H1 (cell line): Measurements from ENCODE around the gene SEC14L5. TPM values are rescaled to one million over a fixed set of nuclear protein-coding genes. Genes with fewer than 3 reads are reported as not detected.

Experiments
- CTCF ChIA-PET: fragments of 300-600 bp; sonication (Branson Sonifier 250); formaldehyde crosslinking; loops from one replicate; lab custom pipeline; 2021; ENCODE audit not compliant: partially characterized antibody; lab: Charles Lee
- POLR2A ChIA-PET: fragments of 300-600 bp; sonication (Branson Sonifier 250); formaldehyde crosslinking; loops from one replicate; lab custom pipeline; 2021; ENCODE audit warnings: inconsistent platforms; ENCODE audit not compliant: partially characterized antibody; lab: Charles Lee
- DNase-seq, 2 experiments: peaks; one replicate each; pipeline versions ENCODE4 v3.0.0 to v3.0.0-alpha.2; 2010 to 2022; ENCODE audit warnings: low spot score in 2 of 2, low read depth in 1 of 2, mixed read lengths in 1 of 2
- FAIRE-seq: peaks from 2 replicates; lab custom pipeline; 2011; peaks lifted over from hg19 to GRCh38; lab: Jason Lieb, UNC
- H2AFZ ChIP-seq: 2 replicates; pipeline ENCODE4 v1.8.1; 2012; ENCODE audit warnings: low read length, inconsistent platforms
- H2AK5ac ChIP-seq: 2 replicates; pipeline ENCODE4 v1.6.1; 2013; ENCODE audit warnings: low read depth, low read length
- H2BK120ac ChIP-seq: replicated peaks from 2 replicates; pipeline ENCODE3; 2013; ENCODE audit warnings: low read depth, low read length, inconsistent platforms
- H2BK12ac ChIP-seq: 2 replicates; pipeline ENCODE4 v1.6.1; 2013; ENCODE audit warnings: low read depth, low read length
- H2BK15ac ChIP-seq: 2 replicates; pipeline ENCODE4 v1.6.1; 2013; ENCODE audit warnings: low read length
- H2BK20ac ChIP-seq: 2 replicates; pipeline ENCODE4 v1.6.1; 2013; ENCODE audit warnings: low read length
- H2BK5ac ChIP-seq: 2 replicates; pipeline ENCODE4 v1.6.1; 2013; ENCODE audit warnings: low read depth, low read length
- H3K14ac ChIP-seq: 2 replicates; pipeline ENCODE4 v1.6.1; 2013; ENCODE audit warnings: inconsistent platforms; ENCODE audit not compliant: insufficient read length
- H3K18ac ChIP-seq: 2 replicates; pipeline ENCODE4 v1.6.1; 2013; ENCODE audit warnings: low read length; ENCODE audit errors: extremely low read depth
- H3K23ac ChIP-seq: 2 replicates; pipeline ENCODE4 v1.6.1; 2013; ENCODE audit warnings: inconsistent platforms; ENCODE audit not compliant: insufficient read length
- H3K23me2 ChIP-seq: 2 replicates; pipeline ENCODE4 v1.6.1; 2013; ENCODE audit warnings: low read depth, low read length
- H3K27ac ChIP-seq: 2 replicates; pipeline ENCODE4 v1.6.1; 2011; ENCODE audit warnings: low read depth, low read length, inconsistent platforms
- H3K27me3 ChIP-seq, 4 experiments: replicated peaks in 1 of 4; 1 replicate in 1 of 4; 2 replicates in 3 of 4; pipeline versions ENCODE4 v1.6.1 to v1.8.1; 2011 to 2013; ENCODE audit warnings: low read length in 3 of 4, mild to moderate bottlenecking in 3 of 4, inconsistent platforms in 2 of 4, mixed read lengths in 2 of 4, moderate library complexity in 1 of 4; ENCODE audit not compliant: control insufficient read depth in 3 of 4, insufficient read depth in 3 of 4; ENCODE audit errors: extremely low read depth in 1 of 4
- H3K36me3 ChIP-seq, 4 experiments: 2 replicates each; pipeline versions ENCODE4 v1.6.1 to v1.8.1; 2011 to 2013; ENCODE audit warnings: mild to moderate bottlenecking in 4 of 4, low read length in 3 of 4, moderate library complexity in 2 of 4, control low read depth in 1 of 4, inconsistent platforms in 1 of 4; ENCODE audit not compliant: insufficient read depth in 4 of 4, control insufficient read depth in 2 of 4
- H3K4ac ChIP-seq: replicated peaks from 2 replicates; pipeline ENCODE3; 2013; ENCODE audit warnings: low read length, low read depth, mixed read lengths, inconsistent platforms; ENCODE audit not compliant: insufficient read length
- H3K4me1 ChIP-seq, 4 experiments: replicated peaks in 1 of 4; 1 replicate in 1 of 4; 2 replicates in 3 of 4; pipeline versions ENCODE4 v1.6.1 to v1.8.1; 2011 to 2013; ENCODE audit warnings: low read length in 3 of 4, inconsistent platforms in 2 of 4, mixed read lengths in 1 of 4; ENCODE audit not compliant: insufficient read depth in 4 of 4, control insufficient read depth in 3 of 4
- H3K4me2 ChIP-seq, 2 experiments: 2 replicates each; pipeline versions ENCODE4 v1.6.1 to v1.8.1; 2011 to 2013; ENCODE audit warnings: low read depth in 2 of 2, low read length in 2 of 2, control low read depth in 1 of 2, inconsistent platforms in 1 of 2, mild to moderate bottlenecking in 1 of 2; ENCODE audit not compliant: insufficient read depth in 1 of 2
- H3K4me3 ChIP-seq, 4 experiments: fragments of 200-600, 300-600 bp in 1 of 4; sonication (generic), shearing (Covaris generic), sonication (Bioruptor Twin) in 1 of 4; 2 replicates each; pipeline versions ENCODE4 v1.5.1 to v1.8.1; 2011 to 2016; ENCODE audit warnings: low read length in 4 of 4, low read depth in 3 of 4, control low read depth in 2 of 4, inconsistent platforms in 2 of 4, mild to moderate bottlenecking in 2 of 4, mixed read lengths in 1 of 4, moderate library complexity in 1 of 4; ENCODE audit not compliant: insufficient read depth in 2 of 4; ENCODE audit errors: extremely low read depth in 1 of 4
- H3K56ac ChIP-seq: replicated peaks from 2 replicates; pipeline ENCODE3; 2013; ENCODE audit warnings: low read depth, mild to moderate bottlenecking, mixed read lengths, low read length, inconsistent platforms; ENCODE audit not compliant: insufficient read length
- H3K79me1 ChIP-seq: 2 replicates; pipeline ENCODE4 v1.6.1; 2013; ENCODE audit warnings: low read depth, low read length, control low read depth
- H3K79me2 ChIP-seq, 2 experiments: 2 replicates each; pipeline versions ENCODE4 v1.6.1 to v1.8.1; 2012 to 2013; ENCODE audit warnings: low read length in 2 of 2, mild to moderate bottlenecking in 2 of 2, inconsistent platforms in 1 of 2; ENCODE audit not compliant: insufficient read depth in 2 of 2, control insufficient read depth in 1 of 2
- H3K9ac ChIP-seq, 4 experiments: replicated peaks in 1 of 4; 1 replicate in 1 of 4; 2 replicates in 3 of 4; pipeline versions ENCODE4 v1.6.1 to v1.8.1; 2011 to 2013; ENCODE audit warnings: low read depth in 3 of 4, low read length in 3 of 4, control low read depth in 2 of 4, mild to moderate bottlenecking in 2 of 4, moderate library complexity in 2 of 4, inconsistent platforms in 1 of 4; ENCODE audit errors: extremely low read depth in 1 of 4
- H3K9me3 ChIP-seq, 2 experiments: 2 replicates each; pipeline versions ENCODE4 v1.6.1 to v1.8.1; 2012 to 2013; ENCODE audit warnings: mild to moderate bottlenecking in 2 of 2, moderate library complexity in 2 of 2, control low read depth in 1 of 2, inconsistent platforms in 1 of 2, low read depth in 1 of 2, low read length in 1 of 2, mixed read lengths in 1 of 2; ENCODE audit not compliant: insufficient read depth in 2 of 2
- H4K20me1 ChIP-seq, 2 experiments: replicated peaks in 1 of 2; 2 replicates each; pipeline versions ENCODE3 to v1.8.1; 2011 to 2013; ENCODE audit warnings: inconsistent platforms in 2 of 2, low read length in 2 of 2, mild to moderate bottlenecking in 1 of 2; ENCODE audit not compliant: insufficient read depth in 2 of 2, control insufficient read depth in 1 of 2
- H4K5ac ChIP-seq: 2 replicates; pipeline ENCODE4 v1.6.1; 2013; ENCODE audit warnings: low read length, low read depth, mixed read lengths, inconsistent platforms; ENCODE audit not compliant: insufficient read length
- H4K8ac ChIP-seq: 2 replicates; pipeline ENCODE4 v1.8.0; 2013; ENCODE audit warnings: mild to moderate bottlenecking, moderate library complexity, low read length, inconsistent platforms; ENCODE audit not compliant: insufficient read depth; ENCODE audit errors: extremely low read depth
- H4K91ac ChIP-seq: replicated peaks from 2 replicates; pipeline ENCODE3; 2013; ENCODE audit warnings: low read length, mixed read lengths, inconsistent platforms; ENCODE audit not compliant: insufficient read length
- KDM1A ChIP-seq: fragments of 200-600, 300-600 bp; sonication (generic); IDR thresholded peaks from 2 replicates; pipeline ENCODE4 v1.7.1; 2016; ENCODE audit warnings: mild to moderate bottlenecking, low read length, borderline replicate concordance
- RAD21 ChIP-seq, 2 experiments: IDR thresholded peaks in 1 of 2; conservative IDR thresholded peaks in 1 of 2; 2 replicates each; pipeline ENCODE4 v1.6.1; 2011; ENCODE audit warnings: low read depth in 2 of 2, low read length in 2 of 2, improper control_type of control experiment in 1 of 2, inconsistent platforms in 1 of 2, mild to moderate bottlenecking in 1 of 2, moderate library complexity in 1 of 2
- WGBS, 2 experiments: shearing (Covaris generic) in 1 of 2; methylation state at CpG; one replicate each; pipeline versions ENCODE4 v1.1.6 to v1.1.7; 2013 to 2015; ENCODE audit warnings: low lambda C conversion rate in 2 of 2, mixed read lengths in 2 of 2, inconsistent platforms in 1 of 2, low coverage in 1 of 2, missing lambda C conversion rate in 1 of 2; ENCODE audit not compliant: insufficient replicate concordance in 2 of 2, insufficient coverage in 1 of 2, insufficient read length in 1 of 2; ENCODE audit errors: extremely low coverage in 1 of 2, missing lambda C conversion rate in 1 of 2; 5-methylcytosine and 5-hydroxymethylcytosine counted together
- polyA plus RNA-seq, 7 experiments: library from polyadenylated mRNA; depleted of rRNA in 3 of 7; stranded (reverse) in 5 of 7; unstranded in 2 of 7; fragments of >200 nt in 5 of 7; fragments of 200-250 nt in 2 of 7; gene quantifications; 1 replicate in 5 of 7; 2 replicates in 1 of 7; 4 replicates in 1 of 7; pipeline versions ENCODE4 v1.2.1 to v1.2.3, GENCODE V29; 2011 to 2013; ENCODE audit warnings: missing spikeins in 2 of 7, mixed read lengths in 2 of 7
- total RNA-seq: library from RNA; stranded (reverse); fragmentation: NEBNext Ultra II Directional; extraction: Animal tissue kit (Norgen Biotek cat#: 25700); gene quantifications from 2 replicates; pipeline ENCODE4 v1.2.1, GENCODE V29; 2021

The SEC14L5 gene
- total and polyA plus RNA-seq, 2 of the 8 experiments (the other 6 are each of a cell fraction or from before 2014, with no cell fraction given), result 1.9 to 3.0 TPM

DNA sequence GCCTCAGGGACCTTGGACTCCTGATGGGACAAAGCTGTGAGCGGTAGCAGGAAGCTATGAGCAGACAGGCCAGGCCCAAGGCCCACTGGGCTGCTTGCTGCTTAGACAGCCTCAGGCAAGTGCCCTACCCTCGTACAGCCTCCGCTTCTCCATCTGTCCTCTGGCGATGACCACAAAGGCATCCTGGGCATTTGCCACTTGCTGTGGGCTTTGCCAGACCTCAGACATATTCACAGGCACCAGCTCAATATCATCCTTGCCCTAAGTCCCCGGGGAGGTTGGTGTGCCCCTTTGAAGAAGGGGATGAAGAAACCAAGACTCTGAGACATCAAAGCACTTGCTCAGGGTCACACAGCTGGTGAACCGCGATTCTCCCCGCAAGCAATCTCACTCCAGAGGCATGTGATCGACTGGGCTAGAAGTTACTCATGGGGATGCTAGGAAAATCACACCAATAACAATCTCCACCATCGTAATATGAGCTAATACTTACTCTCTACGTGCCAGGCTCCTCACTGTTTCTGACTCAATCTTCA, 42.8 kb upstream of the SEC14L5 start:
- FAIRE-seq (no peak), DNase-seq (no peak)
- no peak overlapping the region for H4K91ac ChIP-seq
- H3K56ac ChIP-seq, result no peak overlapping the region
- no peak overlapping the region for H3K4me3 ChIP-seq
- no peak overlapping the region for H2BK20ac ChIP-seq
- no peak overlapping the region for H2BK12ac ChIP-seq
- H4K20me1 ChIP-seq, result peaks cover 0 to 1% of the 10 kb centered on the region in 2 experiments
- no peak overlapping the region for H4K8ac ChIP-seq
- H2AFZ ChIP-seq, result no peak overlapping the region
- no peak overlapping the region for H3K23ac ChIP-seq
- no peak overlapping the region for H2AK5ac ChIP-seq
- H3K23me2 ChIP-seq, result no peaks in the 10 kb centered on the region
- peaks cover 0 to 8% (median 4%) of the 10 kb centered on the region in 4 experiments; a peak in 5 of 7 replicates for H3K4me1 ChIP-seq
- ChIA-PET CTCF (interaction anchor here (0.7 to 1.7 kb wide), 5 partner anchors 11 to 41 kb away, joined by 3 to 6 read pairs (median 4); no protein-coding TSS in a partner anchor), POLR2A (interaction anchor here (0.7 to 1.5 kb wide), 5 partner anchors 8 to 19 kb away, joined by 3 read pairs; no protein-coding TSS in a partner anchor)
- H2BK5ac ChIP-seq, result peak overlapping the region; percentile 22; the same call in 1 of the 2 replicates
- H3K79me1 ChIP-seq, result peaks cover 3% of the 10 kb centered on the region; the same call in 1 of the 2 replicates
- no peaks in the 10 kb centered on the region for H3K79me2 ChIP-seq
- H3K36me3 ChIP-seq, result no peaks in the 10 kb centered on the region
- no peak overlapping the region for H2BK120ac ChIP-seq
- no peak overlapping the region for H3K14ac ChIP-seq
- no peak overlapping the region for H2BK15ac ChIP-seq
- no peak overlapping the region for H3K18ac ChIP-seq
- H3K27ac ChIP-seq, result no peak overlapping the region; the same call in 1 of the 2 replicates
- TF ChIP-seq RAD21 (IDR thresholded peaks at IDR 0.05 in 1 of 2, conservative IDR thresholded peaks at IDR 0.05 in 1 of 2; ENCODE audit: low read depth in 2 of 2, low read length in 2 of 2) (no peak), KDM1A (no peak)
- H3K27me3 ChIP-seq, result no peaks in the 10 kb centered on the region
- H3K4me2 ChIP-seq, result no peak overlapping the region
- no peak overlapping the region for H3K4ac ChIP-seq
- no peaks in the 10 kb centered on the region for H3K9me3 ChIP-seq
- H4K5ac ChIP-seq, result no peak overlapping the region
- 90% methylated on average over 11 of the region's 11 CpGs; no CpG with 5 or more reads in 1 of the 2 experiments for WGBS, 2 experiments
- H3K9ac ChIP-seq, result no peak overlapping the region
